C4-2B (cell line): ENCODE data around the gene ISCA1.

ENCODE experiments used
- ZFX ChIP-seq: fragments of 450-650 bp; IDR thresholded peaks from 2 replicates; pipeline ENCODE4 v1.6.1; 2017
- TF ChIP-seq, protein P1 (sequence below): fragments of 450-650 bp; conservative IDR thresholded peaks from 2 replicates; pipeline ENCODE4 v1.5.1; 2017; ENCODE audit warnings: mild to moderate bottlenecking

DNA sequence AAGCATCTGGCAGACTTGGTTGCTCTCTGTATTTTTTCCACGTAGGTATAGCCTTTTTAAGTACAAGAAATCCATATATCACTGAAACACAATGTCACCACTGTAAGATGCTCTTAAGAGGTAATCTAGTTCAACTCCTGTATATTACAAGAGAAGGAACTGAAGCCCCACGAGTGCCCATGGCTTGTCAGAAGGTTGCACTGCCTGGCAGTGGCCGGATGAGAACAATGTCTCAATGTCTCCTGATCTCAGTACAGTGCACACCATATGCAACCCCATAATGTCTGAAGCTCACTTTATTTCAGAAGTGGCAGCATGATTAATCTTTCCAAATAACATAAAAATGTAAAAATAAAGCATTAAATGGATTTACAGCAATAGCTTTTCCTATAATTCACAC, 44.2 kb upstream of the ISCA1 start:
- TF ChIP-seq, protein P1, sequence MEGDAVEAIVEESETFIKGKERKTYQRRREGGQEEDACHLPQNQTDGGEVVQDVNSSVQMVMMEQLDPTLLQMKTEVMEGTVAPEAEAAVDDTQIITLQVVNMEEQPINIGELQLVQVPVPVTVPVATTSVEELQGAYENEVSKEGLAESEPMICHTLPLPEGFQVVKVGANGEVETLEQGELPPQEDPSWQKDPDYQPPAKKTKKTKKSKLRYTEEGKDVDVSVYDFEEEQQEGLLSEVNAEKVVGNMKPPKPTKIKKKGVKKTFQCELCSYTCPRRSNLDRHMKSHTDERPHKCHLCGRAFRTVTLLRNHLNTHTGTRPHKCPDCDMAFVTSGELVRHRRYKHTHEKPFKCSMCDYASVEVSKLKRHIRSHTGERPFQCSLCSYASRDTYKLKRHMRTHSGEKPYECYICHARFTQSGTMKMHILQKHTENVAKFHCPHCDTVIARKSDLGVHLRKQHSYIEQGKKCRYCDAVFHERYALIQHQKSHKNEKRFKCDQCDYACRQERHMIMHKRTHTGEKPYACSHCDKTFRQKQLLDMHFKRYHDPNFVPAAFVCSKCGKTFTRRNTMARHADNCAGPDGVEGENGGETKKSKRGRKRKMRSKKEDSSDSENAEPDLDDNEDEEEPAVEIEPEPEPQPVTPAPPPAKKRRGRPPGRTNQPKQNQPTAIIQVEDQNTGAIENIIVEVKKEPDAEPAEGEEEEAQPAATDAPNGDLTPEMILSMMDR = no peak
- TF ChIP-seq ZFX = no peak
